Fibroblast of villous mesenchyme (primary cell): ENCODE results near the gene METRN. TPM values are rescaled to one million over a fixed set of nuclear protein-coding genes. Genes with fewer than 3 reads are reported as not detected.

Source experiments
- DNase-seq: peaks from one replicate; pipeline ENCODE4 v3.0.0-alpha.2; 2010; ENCODE audit warnings: low read depth
- H3K4me3 ChIP-seq: 2 replicates; pipeline ENCODE4 v1.5.1; 2011; ENCODE audit warnings: low read depth, mild to moderate bottlenecking, low read length
- CTCF ChIP-seq: IDR thresholded peaks from 2 replicates; pipeline ENCODE4 v1.5.1; 2012; ENCODE audit warnings: low read depth, mild to moderate bottlenecking, low read length; ENCODE audit not compliant: insufficient read depth
- total RNA-seq: library from RNA; depleted of rRNA; stranded (reverse); fragments of >200 nt; gene quantifications from 2 replicates; pipeline ENCODE4 v1.2.3, GENCODE V29; 2012

METRN gene
- total RNA-seq, 1 donor: 44.5 TPM

DNA sequence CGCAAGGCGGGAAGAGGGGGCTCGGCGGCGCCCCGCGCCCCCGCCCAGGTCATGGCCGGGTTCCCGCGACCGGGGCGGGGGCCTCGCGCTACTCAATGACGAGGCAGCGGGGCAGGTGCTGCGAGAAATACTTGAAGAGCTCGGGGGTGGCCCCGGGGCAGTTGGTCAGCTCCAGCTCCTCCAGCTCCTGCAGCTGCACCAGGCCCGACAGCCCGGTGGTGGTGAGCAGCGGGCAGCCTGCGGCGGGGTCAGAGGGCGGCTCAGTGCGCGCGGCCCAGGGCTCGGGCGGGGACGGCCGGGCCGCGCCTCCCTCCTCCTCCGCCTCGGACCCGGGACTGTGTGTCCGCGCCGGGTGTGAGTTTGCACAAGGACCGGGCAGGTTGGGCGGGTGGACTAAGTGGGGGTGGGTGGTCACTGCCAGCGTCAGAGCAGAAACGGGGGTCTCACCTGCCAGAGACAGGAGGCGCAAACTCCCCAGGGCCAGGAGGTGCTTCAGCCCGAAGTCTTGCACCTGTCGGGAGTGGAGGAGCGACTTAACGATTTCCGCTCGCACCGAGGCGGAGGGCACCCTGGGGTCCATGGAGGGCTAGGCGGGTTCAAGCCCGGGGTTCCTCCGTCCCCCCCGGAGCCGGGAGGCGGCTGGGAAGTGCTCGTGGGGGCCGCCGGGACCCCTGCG, 20.6 kb upstream of the METRN start:
- TF ChIP-seq CTCF: no peak
- no peak overlapping the region for H3K4me3 ChIP-seq
- no peak for DNase-seq

DNA sequence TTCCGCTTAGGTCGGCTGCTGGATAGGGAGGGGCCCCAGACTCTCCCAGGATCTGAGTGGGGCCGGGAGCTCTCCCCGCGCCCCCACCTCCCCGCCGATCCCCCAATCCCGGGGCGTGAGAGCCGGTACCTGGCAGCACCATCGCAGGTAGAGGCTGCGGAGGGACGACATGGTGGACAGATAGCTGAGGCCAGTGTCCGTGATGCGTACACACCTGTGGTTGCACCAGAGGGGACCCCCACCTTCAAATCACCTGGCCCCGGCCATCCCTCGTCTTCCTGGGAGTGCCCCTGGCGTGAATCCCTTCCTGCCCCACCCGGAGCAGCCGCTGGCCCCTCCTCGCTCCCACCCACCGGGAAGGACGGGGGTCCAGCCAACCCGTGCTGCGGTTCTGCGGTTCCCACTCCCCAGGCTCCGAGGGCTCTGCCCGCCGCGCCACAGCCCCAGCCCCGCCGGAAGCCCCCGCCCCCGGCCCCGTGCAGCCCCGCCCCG, 20.0 kb upstream of the METRN start:
- no peak for DNase-seq
- H3K4me3 ChIP-seq: no peak overlapping the region
- TF ChIP-seq CTCF: no peak

DNA sequence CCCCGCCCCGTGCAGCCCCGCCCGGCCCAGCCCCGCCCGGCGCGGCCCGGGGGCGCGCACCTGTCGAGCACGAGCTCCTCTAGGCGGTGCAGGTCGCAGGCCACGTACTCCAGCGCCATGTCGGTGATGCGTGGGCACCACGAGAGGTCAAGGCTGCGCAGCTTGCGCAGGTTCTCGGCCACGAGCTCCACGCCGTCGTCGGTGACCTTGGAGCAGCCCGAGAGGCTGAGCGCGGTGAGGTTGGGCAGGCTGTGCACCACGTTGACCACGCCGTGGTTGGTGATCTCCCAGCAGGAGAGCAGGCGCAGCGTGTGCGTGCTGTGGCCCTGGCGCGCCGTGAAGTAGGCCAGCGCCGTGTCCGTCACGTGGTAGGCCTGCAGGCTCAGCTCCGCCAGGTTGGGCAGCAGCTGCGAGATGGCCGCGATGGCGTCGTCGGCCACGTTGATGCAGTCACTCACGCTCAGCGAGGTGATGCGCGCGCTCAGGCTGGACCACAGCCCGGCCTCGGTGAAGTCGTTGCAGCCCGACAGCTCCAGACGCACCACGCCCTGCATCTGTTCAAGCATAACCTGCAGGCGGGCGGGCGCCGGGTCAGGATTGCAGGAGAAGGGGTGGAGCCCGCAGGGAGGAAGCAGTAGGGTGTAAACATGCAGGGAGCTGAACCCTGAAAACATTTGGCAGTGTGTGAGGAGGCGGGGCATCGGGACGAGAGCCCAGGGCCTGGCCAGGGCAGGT, 19.4 kb upstream of the METRN start:
- no peak for TF ChIP-seq CTCF
- no peak overlapping the region for H3K4me3 ChIP-seq
- no peak for DNase-seq

- no peak for DNase-seq
- no peak overlapping the region for H3K4me3 ChIP-seq
- no peak for TF ChIP-seq CTCF
These were observed 15.8 kb upstream of the METRN start for GRCh38 chr16:698911-699671.

DNA sequence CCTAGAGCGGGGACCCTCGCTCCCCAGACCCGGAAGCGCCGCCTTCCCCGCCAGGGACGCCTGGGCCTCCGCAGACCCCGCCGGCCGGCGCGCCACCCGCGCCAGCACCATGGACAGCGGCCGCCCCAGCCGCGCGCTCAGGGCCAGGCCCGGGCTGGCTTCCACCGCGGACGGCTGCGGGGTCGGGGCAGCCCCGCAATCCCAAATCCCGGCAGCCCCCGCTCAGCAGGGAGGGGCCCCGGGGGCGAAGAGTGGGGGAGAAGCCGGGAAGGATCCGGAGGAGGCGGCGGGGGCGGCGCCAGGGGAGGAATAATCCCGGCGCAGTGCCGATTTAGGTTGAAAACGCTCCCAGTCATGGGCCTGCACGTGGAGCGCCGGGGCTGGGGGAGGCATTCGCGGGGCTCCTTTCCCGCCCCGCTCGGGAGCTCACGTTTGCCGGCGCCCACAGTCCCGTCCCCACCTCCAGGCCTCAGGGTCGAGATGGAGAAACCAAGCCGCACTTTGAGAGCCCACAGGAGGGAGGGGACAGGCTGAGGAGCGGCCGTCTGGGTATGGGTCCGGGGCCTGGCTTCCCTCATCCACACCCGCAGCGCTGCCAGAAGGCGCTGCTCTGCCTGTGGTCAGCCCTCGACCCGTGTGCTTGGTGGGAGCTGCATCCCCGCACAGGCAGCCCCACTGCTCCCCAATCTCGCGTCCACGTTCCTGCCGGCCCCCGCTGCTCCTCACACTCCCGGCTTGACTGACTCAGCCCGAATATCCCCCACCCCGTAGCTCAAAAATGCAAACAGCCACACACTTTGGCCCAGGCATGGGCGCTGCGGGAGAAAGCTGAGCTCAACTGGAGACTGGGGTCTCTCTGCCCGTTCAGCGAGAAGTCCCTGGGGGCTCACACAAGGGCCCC, 14.0 kb upstream of the METRN start:
- DNase-seq: no peak
- no peak for TF ChIP-seq CTCF

GRCh38 chr16:702341-702740, 12.6 kb upstream of the METRN start:
- H3K4me3 ChIP-seq: no peak overlapping the region
- TF ChIP-seq CTCF: no peak
- no peak for DNase-seq

More for the DNA sequence above, 14.0 kb upstream of the METRN start:
- no peak overlapping the region for H3K4me3 ChIP-seq
